ENCODE data around the gene TUG1.
A peak's percentile ranks its signal among the peaks of the same experiment; 100 is the strongest.

TUG1 gene

DNA sequence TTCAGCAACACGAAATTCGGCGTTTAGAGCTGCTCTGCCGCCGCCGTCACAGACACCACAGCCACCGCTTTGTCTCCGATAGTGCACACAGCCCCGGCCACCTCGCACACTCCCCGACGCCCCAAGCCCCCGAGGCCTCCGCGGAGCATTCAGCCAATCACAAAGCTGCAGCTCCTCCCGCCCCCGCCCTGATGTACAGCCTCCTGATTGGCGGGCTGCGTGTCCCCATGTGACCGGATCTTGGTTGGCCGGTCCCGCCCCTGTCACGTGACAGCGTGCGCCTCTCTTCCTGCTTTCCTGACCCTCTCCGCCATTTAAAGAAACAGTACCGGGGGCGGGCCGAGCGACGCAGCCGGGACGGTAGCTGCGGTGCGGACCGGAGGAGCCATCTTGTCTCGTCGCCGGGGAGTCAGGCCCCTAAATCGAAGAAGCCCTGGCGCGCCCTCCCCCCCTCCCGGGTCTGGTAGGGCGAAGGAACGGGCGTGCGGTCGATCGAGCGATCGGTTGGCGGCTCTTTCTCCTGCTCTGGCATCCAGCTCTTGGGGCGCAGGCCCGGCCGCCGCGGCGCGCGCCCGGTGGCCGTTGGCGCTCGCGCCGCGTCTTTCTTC lies at the start of gene TUG1:
Gene TUG1, plus strand, starts transcription at position 342 of the 608 bp plus-strand sequence.
- peak; percentile 97 for DNase-seq

DNA sequence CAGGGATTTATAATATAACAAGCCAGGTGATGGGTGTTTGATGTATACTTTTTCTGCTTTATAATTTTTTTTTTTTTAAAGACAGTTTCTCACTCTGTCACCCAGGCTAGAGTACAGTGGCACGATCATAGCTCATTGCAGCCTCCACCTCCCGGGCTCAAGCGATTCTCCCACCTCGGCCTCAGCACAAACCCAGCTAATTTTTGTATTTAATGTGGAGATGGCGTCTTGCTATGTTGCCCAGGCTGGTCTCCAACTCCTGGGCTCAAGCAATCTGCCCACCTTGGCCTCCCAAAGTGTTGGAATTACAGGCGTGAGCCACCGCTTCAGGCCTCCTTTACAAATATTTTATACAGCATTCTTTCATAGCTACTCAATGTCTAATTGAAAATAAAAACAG lies 49.1 kb upstream of the TUG1 start:
- no peak for DNase-seq

DNA sequence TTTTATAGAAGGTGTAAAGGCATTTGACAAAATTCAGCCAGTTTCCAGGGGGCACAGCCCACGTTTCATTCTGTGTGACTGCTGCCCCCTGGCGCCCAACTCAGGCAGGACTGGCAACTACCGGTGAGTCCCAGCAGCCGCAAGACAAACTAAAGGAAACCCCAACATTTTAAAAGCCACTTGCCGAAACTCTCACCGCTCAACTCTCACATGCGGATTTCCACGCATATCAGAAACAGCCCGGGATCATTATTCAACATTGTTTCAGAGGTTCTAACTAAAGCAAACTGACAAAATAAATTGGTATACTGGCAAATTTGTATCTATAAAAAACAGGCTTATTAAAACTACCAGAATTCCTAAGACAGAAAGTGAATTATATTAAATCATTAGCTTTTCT lies 48.7 kb upstream of the TUG1 start:
- peak; percentile 63 for DNase-seq

DNA sequence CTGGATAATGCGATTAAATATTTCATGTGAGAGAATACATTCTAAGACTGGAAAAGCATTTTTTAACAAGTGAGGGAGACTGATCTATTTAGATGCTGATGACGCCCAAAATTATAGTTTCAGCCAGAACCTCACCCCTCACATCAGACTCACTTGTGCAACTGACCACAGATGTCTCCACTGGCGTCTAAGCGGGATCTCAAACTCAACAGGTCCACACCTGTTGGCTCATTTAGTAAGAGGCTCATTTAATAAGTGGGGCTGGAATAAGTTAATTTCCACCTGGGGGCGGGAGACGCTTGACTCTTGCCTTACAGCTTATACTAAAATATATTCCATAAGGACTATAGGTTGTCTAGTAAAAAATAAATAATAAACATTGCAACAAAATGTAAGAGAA lies 48.0 kb upstream of the TUG1 start:
- peak; percentile 10 for DNase-seq

DNA sequence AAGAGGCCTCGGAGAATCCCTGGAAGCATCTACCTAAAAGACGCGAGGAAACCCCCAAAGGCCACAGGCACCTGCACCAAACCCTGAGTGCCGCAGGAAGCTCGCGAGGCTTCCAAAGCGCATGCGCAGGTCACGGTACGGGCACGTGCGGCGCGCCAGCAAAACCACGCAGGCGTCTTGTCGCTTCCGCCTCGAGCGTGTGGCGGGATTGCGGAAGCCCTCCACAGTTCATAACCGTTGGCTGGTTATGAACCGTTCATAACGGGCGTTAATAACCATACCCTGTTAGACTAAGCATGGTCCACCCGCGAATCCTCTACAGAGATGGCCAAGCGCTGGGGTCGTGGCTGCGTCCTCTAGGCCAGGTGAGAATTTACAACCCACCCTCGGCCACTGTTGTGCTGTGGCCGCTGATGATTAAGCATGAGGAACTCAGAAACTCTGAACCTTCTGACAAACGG lies 46.9 kb upstream of the TUG1 start:
- DNase-seq = peak; percentile 90

DNA sequence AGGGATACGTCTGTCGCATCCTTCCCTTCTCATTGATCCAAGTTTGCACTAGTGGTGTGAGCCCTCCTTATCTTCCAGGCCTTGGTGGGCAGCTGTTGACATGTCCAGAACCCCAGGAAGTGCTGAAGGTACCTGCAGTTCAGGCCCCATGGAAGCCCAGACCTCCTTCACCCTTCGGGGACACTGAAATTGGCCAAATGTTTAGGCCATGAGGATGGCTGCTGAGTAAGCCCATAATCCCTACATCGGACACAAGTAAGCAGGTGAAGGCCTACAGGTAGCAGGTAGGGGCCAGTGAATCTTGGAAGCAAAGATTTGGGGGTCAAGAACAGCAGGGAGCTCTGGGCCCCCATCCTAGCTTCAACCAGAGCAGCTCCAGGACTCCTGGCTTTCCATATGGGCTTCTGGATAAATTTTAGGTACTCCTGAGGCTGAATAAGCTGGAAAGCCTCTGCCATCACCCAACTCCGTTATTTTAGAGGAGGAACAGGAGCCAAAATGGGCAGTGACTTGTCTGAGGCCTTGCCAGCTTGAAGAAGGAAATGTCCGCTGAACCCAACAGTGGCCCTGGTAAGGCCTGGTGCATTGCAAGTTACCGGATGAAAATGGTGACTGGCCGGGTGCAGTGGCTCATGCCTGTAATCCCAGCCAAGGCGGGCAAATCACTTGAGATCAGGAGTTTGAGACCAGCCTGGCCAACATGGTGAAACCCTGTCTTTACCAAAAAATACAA lies 45.7 kb upstream of the TUG1 start:
- DNase-seq = no peak

DNA sequence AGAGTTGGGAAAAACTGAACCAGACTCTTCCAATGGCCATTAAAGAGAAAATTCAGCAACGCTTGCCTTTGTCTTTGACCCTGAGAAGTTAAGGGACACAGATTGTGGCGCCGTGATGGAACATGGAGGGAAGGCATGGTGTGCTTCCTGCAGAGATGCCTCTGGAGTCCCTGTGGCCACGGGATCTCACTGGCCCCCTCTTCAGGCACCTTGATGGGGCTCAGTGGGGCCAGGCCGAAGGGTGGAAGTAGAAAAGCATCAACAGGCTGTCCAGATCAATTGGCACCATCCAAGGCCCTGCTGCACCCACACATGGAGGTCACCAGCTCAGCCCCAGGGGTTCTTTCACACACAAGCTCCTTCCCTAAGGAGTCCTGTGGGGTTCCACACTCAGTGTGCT lies 43.4 kb upstream of the TUG1 start:
- no peak for DNase-seq

DNA sequence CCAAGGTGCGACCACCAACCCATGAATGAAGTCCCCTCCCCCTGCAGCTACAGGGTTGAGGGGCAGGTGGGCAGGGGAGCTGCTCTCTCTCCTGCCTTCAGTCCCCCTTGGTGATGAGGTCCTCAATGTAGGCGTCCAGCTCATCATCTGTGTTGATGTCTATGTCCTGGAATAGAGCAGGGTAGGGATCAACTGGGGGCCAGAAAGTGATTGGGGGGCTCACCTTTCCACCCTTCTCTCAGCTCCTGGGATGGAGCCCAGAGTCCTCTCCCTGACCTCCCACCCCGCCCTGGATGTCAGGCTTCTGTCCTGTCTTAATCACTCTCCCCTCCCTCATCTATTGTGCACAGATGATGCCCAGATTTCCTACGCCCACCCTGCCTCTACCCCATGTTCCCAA lies 42.4 kb upstream of the TUG1 start:
- no peak for DNase-seq

DNA sequence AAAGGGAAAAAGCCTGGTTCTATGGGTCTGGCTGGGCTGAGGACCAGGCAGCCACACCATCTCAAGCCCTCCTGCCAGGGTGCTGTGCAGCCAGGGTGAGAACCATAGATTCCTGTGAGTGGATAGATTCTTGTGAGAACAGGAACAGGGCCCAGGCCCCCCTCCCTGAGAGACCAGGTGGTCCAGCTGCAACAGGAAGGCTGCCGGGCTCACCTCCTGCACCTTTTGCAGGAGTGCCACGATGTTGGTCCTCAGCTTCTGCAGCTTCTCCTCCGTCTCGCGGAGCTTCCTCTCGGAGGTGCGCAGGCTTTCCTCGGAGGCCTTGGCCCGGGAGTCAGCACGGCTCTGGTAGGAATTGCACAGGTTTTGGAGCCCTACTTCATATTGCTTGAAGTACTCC lies 41.3 kb upstream of the TUG1 start:
- DNase-seq = no peak

DNA sequence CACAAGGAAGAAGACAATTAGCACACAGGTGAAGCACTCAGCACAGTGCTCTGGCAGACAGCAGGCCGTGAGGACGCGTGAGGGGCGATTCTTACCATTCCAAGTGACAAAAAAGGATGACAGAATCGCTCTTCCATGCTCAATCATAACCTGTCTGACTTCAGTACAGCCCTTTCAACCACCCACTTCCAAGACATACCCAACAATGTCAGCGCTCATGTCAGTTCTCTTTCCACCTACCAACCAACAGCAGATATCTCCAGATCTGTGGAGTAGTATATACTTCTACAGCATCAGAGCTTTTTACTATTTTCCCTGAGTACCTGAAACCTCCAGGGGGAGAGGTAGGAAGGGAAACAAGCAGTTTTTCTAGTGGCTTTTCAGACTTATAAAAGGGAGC lies 40.7 kb upstream of the TUG1 start:
- no peak for DNase-seq

DNA sequence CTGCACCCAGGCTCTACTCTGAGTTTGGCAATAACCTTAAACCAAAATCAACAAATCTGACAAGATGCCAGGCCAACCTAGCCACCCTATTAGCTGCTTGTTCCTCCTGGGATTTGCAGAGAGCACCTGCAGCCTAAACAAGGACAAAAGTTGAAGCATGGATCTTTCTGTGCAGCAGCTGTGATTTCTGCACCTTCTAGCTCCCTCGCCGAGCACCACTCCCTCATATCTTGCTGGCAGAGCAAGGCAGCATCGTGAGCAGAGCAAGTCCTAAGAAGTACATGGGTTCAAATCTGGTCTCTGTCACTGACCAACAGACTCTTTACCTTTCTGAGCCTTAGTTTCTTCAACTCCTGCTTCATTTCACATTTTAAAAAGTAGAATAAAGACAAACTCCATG lies 38.8 kb upstream of the TUG1 start:
- DNase-seq = no peak

DNA sequence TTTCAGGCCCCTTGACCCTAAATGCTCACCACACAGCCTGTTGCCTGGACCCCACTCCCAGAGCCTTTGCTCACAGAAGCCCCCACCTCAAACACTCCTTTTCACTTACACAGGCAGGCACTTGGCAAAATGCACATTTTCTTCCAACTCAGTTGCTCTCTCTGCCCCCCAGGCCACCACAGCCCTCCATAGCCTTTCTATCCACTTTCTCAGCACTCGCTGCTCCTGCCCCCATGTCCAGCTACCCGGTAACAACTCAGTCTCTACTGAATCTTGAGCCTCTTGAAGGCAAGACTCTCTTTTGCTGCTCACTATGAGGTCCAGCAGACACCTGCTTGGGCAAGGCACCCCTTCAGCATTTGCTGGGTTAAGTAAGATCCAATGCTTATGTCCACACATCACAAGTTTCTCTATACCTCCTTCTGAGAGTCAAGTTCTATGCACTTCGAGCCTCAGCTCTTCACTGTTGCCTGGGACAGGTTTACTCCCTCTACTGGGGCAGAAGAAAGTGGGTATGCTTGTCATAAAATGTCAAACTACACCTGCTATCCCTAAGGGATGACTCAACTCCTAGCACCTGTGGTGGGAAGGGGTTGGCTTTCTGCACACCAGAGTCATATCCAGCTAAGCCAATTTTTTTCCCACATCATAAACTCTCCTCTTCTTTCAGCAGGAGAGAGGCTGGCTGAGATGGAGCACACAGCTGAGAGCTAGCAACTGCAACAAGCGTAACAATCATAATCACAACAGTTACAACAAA lies 37.3 kb upstream of the TUG1 start:
- DNase-seq = no peak

DNA sequence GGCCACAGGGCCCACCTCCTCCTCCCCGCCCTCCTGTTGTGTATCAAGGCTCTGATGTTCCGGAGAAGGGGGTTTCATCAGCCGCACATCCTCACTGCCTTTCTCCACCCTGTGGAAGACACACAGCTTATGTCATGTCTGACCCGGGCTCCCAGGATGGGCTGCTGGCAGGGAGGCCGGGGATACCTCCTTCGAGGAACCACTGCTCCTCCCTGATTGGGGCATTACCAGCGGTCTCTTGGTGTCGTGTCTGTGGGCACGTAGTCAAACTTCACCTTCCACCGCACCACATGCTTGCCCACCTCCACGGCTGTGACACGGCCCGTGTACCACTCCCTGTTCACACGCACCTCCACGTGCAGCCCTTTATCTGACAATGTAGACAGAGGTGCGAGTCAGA lies 36.4 kb upstream of the TUG1 start:
- DNase-seq = no peak

DNA sequence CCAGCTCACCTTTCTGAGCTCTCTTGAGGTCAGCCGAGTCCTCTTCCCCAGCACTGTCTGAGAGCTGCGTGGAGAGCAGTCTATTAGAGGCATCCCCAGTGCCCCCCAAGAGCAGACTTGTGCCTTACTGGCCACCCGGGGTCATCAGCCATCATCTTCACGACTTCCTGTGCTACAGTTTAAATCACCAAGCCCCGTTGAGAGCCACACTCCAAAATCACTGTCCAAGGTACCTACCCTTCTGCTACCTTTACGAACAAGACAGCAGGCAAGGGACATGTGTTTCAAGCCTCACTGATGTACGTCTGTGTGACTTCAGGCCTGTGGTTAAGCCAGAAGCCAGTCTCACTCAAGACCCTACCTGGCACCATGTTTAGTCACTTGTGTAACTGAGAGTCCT lies 35.6 kb upstream of the TUG1 start:
- DNase-seq = no peak

DNA sequence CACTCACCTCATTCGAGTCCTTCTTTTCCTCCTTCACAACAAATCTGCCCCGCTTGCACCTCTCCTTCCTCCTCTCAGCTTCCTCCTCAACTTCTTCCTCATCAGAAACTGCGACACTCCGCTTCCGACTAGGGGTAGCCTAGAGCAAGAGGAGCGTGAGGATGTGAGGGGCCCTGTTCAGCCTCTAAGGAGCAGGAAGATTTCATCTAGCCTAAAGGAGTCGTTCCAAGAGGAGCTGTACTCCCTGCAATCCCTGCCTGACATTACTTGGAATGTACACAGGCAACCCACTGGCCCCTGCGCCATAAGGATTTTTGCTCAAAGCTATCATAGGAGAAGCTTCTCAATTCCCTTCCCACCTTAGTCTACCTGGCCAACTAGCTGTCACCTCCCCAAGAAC lies 35.0 kb upstream of the TUG1 start:
- no peak for DNase-seq

DNA sequence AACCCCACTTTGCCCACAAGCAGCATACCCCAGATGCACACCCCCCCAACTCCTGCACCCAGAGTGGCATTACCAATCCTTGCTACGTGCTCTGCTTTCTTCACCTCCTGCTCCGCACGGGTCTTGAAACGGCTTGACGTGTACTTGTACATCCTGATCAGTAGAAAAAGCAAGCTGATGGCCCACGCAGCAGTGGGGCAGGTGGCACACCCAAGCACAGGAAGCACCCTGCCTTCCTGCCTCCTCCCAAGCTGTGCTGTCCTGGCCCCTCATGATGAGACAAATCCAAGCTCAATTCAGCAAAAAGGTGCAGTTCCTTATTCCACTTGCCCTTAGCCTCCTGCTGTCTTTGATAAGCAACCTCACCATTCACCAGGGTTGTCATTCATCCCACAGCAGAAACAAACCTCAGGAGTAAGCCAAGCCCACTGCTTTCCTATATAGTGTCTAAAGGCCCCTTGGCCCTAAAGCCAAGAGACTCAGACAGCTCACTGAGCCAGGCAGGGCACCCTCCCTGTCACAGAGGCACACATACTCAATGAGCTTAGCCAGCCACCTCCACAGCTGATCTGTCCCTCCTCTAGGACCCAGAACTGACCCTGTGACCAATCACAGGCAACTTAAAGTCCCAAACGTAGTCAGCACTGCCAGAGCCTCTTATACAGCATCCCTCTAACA lies 28.2 kb upstream of the TUG1 start:
- no peak for DNase-seq

DNA sequence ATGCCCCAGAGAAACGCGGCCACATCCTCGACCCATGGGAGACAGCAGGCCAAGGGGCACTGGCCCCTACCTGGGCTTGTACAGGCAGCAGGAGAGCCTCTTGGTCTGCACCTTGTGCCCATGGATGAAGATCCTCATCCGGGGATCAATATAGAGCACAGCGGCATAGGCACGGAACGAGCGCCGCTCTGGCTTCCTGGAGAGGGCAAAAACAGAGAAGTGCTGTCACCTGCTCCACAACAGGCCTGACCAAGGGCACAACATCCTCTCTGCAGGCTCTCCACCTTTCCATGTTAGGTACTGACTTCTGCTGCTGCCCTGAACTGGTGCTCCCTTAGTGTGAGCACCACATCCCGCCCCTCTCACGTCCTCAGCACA lies 27.7 kb upstream of the TUG1 start:
- no peak for DNase-seq

DNA sequence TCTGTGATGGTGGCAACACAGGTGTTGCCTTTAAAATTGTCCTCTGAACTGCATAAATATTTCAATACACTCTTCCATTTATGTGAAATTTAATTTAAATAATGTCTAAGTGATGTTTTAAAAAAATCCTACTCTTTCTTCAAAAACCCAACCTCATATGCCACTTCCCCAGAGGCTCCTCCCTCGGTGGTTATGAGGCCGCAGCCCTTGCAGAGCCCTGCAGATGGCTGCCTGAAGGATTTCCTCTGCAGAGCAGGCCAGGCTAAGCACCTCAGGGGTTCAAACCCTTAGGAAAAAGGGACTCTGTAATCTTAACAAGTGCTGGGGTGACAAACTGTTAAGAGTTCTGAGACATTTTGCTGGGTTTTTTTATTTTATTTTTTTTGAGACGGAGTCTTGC lies 25.7 kb upstream of the TUG1 start:
- peak; percentile 48 for DNase-seq

DNA sequence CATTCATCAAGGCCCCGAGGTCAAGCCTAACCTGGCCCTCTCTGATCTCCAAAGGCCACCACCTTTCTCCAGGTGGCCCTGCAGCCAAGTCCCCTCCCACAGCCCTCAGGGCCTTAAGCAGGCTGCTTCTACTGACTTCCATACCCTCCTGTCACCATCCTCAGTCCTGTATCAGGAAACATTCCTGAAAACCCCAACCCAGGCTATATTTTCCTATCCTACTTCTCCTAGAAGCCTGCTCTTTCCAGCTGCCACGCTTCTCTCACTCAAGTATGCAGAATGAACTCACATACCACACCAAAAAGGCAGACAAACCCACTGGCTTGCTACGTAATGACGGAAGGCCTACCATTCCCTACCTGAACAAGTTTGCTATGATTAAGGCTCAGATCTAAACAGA lies 24.1 kb upstream of the TUG1 start:
- DNase-seq = no peak

DNA sequence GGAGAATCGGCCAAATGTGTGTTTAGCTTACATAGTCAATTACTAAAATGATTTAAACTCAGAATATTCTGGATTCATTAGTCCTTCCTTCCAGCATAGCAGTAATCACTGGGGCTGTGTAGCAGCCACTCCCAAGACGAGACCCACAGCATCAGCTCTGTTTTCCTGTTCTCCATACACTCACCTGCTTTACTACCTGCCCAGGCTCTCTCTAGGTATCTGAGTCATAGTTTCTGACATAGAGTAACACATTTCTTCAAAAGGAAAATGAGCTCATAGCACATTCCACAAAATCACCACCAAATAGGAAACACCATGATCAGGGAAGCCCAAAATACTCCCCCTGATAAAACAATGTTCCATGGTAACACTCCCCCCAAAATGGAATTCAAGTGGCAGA lies 23.4 kb upstream of the TUG1 start:
- no peak for DNase-seq

DNA sequence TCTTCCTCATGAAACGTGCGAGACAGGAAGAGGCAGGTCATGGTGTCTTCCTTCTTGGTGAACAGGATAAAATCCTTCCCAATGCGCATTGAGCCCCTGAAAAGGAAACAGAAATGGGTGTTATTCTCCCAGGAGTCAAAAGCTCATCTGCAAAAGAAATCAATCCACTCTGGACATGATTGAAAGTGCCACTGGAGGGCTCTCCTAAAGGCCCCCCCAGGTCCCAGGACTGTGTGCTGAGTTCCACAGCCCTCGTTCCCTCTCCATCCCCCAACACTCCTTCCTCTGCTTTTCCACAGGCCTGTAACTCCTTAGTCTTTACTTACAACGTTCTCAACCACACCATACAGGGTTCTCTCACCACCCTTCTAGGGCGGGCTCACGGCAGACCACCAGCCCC lies 22.7 kb upstream of the TUG1 start:
- DNase-seq = no peak

DNA sequence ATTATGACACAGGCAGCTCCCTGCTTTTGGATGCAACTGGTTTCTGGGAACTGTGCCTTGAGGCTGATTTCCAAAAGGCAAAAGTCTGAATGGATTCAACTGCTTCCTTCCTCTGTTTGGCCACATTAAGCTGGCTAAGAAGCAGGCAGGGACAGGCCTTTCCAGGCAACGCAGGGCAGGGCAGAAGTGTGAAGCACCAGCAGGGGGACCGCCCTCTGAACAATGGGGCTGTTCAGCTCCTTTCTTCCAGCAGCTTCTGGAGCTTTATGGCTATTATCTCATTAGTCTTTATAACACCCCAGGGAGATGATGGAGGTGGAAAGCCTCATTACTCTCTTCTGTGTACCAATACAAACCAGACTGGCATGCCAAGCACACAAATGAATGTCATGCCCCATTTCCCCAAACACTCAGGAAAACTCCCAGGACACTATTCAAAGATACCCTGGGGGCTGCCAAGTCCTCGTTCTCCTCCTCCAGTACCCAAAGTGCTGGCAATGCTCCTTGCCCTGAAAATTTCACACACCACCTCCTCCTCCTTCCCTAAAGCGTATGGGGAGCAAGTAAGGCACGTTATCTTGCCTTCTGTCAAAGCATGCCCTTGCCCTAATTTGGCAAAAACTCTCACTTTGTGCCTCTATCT lies 21.8 kb upstream of the TUG1 start:
- DNase-seq = no peak

DNA sequence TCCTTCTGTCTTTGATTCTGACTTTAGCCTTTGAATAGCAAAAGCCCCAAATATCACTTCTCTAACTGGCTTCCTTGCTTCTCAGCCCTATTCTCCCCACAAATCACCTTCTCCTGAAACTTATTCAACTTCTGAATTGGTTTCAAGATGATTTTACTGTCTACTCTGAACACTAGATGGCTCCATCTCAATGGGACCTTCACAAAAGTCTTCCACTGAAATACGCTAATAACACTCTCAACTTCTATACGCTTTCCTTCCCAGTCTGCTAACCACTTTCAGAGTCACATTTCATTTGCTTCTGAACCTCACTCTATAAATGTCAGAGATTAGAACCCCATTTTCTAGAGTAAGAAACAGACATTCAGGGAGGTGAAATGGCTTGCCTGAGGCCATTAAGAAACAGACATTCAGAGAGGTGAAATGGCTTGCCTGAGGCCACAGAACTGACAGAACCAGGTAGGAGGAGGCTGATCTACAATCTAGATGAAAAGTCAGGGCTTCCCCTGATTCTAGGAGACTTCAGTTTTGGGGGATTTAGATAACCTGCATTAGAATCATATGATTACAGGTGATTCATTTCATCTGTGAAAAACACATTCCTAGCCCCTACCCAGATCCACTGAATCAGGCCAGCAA lies 21.1 kb upstream of the TUG1 start:
- peak; percentile 53 for DNase-seq
